ENCODE data around the gene ZFYVE28.
"Not testable (repeated sequence)": the region's sequence is repeated elsewhere in the genome, so short reads cannot be mapped to it uniquely, and the experiment has no call there.

The ZFYVE28 gene

GRCh38 chr4:2445571-2445970, 27.1 kb upstream of the ZFYVE28 start:
- no peak for DNase-seq

GRCh38 chr4:2445130-2445529, 26.7 kb upstream of the ZFYVE28 start:
- DNase-seq = no peak

DNA sequence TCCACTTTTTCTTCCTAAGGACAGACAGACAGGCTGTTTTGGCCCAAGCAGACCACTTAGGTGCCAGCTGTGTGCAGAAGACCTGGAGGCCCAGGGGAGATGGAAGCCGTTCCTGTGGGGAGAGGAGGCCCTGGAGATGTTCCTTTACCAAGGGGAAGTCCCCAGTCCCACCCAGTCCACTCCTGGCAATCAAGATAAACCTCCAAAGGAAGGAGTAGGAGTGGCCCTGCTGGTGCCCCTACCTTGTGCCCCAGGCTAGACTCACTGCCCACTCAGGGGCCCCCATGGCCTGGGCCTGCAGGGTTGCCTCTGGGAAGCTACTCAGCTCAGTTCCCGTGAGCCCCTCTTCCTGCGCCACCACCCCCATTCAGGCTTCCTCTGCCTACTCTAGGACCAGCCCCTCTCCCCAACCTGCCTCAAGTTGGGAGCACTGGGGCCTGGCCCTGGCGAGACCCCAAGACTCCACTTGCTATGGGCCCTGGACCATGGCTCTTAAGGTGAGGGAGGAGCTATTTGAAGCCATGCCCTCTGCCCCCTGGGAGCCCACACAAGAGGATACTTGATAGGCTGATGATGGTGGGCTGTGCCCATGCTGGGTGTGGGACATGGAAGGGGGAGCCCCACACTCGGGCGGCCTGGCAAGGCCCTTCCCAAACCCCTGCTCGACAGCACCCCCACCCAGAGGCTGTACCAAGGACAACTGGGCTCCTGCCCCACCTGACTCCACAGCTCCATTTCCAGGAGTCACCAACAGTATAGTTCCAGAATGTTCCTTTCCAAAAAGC, 25.7 kb upstream of the ZFYVE28 start:
- DNase-seq = no peak

DNA sequence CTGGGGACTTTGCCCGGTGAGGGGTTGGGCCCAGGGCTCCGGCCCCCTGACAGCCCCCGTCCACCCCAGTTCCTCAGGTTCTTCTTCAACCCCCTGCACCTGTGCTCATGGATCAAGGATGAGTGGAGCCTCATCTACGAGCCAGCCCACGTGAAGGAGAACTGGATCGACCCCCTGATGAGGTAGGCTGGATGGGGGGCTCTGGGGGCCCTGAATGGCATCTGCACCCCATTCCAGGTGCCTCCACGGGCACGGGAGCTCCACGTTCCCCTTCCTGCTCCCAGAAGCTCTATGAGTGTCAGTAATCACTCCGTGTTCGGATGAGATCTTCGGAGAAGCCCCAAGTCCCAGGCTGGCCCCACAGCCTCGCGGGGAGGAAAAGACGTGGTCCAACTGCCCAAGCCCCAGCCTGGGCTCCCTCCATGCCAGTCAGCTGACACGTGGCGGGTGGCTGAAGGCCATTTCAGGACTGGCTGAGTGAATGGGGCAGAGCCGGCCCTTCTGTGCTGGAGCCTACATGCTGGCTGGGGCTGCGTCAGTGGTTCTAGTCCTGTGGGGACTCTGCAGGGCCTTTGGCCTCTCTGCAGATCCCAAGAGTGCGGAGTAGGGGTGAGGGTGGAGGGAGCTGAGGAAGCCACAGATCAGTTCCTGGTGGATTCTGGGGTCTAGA, 24.8 kb upstream of the ZFYVE28 start:
- no peak for DNase-seq

DNA sequence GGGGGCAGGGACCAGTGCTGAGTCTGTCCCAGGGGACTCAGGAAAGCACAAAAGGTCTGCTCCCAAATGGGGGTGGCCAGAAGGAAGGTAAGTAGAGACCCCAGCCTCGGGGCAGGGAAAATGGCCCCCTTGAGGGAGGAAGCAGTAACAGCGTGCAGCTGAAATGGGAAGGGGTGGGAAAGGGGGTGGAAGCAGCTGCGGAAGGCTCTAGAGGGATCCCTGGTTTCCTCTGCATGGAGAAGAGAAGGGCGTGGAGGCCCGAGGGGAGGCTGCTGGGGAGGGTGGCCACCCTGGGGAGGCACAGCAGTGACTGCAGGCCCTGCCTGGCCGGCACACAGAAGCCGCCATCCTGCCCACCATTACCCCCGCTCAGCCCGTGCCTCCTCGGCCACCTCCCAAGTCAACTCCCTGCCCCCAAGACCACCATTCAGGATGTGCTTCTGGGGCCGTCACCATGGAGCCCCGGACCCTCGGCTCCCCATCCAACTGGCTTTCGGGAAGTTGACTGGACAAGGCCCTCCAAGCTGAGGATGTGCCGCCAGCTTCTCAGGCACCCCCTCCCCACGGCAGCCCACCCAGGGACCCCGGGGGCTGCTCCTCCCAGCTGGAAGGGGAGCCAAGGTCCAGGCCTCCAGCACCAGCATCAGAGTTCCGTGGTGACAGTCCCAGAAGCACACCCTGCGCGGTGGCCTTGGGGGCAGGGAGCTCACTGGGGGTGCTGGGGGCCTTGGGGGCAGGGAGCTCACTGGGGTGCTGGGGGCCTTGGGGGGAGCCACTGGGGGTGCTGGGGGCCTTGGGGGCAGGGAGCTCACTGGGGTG, 23.9 kb upstream of the ZFYVE28 start:
- DNase-seq = no peak

GRCh38 chr4:2441393-2442174, 23.1 kb upstream of the ZFYVE28 start:
- peak; percentile 72 for DNase-seq

GRCh38 chr4:2438822-2439718, 20.6 kb upstream of the ZFYVE28 start:
- no peak for DNase-seq

DNA sequence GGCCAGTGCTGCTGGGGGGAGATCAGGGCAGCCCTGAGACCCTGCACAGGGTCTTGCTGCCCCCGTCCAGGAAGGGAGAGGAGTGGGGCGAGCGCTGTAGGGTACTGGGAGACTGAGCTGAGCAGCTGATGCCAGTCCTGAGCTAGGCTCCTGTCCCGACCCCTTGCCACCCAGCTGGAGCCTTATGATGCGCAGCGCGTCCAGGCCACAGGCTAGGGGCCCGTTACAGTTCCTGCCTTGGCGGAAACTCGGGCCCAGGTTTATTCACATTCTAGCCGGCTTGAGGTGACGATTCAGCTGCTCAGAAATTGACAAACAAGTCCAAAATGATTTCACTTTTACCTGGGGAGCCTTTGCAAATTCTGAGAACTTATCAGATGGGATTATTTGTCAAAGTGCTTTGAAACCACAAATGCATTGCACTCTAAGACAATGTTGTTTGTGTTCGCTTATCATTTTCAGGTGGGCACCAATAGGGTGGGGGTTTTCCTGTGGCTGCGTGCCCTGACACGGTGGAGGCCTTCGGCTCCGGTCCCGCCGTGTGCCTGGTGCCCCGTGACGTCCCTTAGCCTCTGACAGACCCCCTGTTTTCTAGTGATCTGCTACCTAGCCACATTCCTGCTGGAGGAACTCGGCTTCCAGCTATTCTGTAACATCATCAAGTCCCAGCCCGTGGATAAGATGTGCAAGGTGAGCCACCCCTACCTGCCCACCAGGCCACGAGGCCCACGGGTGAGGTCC, 19.2 kb upstream of the ZFYVE28 start:
- no peak for DNase-seq

- DNase-seq = no peak
Observed at GRCh38 chr4:2436761-2437474, 18.5 kb upstream of the ZFYVE28 start.

DNA sequence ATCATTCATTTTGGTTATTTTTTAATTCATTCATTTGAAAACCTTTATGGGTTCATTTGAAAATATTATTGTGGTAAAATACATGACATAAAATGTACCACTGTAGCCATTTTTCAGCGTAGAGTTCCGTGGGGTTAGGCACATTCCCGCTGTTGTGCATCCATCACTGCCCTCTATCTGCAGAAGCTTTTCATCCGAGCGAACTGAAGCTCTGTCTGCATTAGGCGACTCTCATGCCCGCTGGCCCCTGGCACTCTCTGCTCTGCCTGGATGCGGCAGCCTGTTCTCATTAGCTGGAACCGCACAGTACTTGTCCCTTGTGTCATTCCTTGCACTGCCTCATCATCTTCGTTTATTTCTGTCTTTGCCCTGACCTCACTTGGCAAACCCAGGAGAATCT, 17.9 kb upstream of the ZFYVE28 start:
- no peak for DNase-seq

DNA sequence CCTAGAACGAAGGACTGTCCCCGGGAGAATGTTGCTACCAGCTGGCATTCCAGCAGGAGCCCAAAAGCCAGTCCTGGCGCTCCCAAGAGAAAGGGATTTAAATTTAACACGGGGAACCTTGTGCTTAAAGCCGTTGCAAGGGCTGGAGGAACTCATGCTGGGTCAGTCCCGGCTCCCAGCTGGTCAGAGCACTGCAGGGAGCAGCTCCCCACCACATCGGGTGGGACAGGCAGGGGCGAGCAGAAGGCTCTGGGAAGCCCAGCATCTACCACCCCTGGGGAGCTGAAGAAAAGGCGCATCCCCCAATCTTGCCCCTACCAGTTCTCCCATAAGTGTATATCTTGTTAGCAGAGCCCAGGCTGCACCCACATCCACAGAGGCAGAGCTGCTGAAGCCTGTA, 16.0 kb upstream of the ZFYVE28 start:
- DNase-seq = no peak

DNA sequence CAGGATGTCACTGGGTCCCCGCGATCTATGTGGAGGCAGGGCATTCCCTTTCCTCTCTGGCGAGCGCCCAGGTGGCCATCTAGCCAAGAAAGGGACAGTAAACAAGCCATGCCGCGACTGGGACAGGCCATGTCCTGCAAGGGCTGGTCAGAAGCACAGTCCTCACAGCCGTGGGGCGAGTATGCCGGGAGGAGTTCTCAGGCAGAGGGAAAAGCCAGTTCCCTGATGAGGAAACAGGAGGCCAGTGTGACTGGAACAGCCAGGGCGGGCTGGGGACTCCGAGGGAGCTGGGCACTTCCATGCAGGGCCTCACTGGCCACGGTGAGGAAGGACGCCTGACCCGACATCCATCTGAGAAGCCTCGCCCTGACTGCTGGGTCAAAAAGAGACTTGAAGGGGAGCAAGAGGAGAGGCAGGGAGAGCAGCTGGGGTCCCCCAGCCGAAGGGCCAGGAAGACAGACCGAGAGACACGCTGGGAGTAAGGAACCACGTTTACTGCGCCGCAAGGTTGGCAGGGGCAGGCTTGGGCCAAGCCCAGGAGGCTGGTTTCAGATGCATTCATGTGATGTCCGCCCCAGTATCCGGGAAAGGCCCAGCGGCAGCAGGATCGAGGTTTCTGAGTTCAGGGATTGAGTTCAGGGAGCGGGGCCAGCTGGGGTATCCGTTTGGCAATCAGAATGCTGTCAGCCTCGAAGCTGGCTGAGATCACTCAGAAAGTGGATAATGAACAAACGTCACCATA, 15.3 kb upstream of the ZFYVE28 start:
- DNase-seq = no peak

- DNase-seq = no peak
Observed at GRCh38 chr4:2432991-2433530, 14.6 kb upstream of the ZFYVE28 start.

DNA sequence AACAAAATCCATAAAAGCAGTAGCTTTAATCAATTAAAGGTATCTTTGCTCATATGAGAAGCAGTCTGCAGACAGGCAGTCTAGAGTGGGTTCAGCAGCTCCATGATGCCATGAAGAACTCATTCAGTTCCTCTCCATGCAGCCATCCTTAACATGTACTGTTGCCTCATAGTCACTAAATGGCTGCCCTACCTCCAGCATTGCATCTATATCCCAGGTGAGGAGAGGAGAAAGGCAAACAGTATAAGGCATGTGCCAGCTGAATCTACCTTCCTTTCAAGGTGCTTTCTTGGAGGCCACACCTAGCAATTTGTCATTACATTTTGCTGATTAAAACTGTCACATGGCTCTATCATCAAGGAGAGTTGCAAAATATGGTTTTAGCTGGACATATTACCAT, 13.6 kb upstream of the ZFYVE28 start:
- no peak for DNase-seq

GRCh38 chr4:2429945-2430757, 11.7 kb upstream of the ZFYVE28 start:
- not testable (repeated sequence) for DNase-seq

DNA sequence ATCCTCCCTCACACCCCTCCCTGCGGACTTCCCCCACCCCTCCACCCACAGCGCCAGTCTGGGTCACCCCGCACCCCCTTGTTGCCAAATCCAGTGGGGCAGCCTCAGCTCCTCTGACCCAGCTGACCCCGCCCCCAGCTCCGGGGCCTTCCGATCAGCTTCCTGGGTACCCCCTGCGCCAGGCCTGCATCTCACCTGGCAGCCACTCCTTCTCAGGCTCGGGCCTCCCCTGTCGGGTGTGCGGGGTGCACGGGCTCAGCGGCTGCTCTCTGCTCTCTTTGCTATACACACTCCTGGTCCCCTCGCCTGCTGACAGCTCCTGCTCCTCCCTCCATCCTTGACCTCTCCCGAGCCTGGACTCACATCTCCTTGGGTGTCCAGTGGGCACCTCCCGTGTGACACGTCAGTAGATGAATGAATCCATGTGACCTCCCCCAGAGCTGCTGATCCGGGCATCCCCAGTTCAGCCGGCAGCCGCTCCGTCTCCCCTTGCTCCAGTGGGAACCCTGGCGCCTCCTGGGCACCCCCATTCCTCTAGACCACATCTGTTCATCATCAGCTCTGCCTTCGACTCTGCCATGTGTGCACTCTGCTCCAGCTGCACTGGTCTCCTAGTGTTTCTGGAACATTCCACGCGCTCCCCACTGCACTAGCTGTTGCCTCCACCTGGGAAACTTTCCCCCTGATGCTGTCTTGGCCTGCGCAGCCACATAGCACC, 10.2 kb upstream of the ZFYVE28 start:
- no peak for DNase-seq

Data from activated CD8-positive, alpha-beta memory T cell treated with anti-CD3 and anti-CD28 coated beads, Interleukin-2, amount 50 U/mL, for 4 hours (primary cell).